GM12801 (cell line): ENCODE results near the gene CARS1.

ENCODE experiments used
- TF ChIP-seq, protein P1 (sequence below): IDR thresholded peaks from one replicate; pipeline ENCODE4 v1.5.1; 2011; ENCODE audit warnings: control low read depth; ENCODE audit not compliant: insufficient read length; ENCODE audit errors: extremely low read depth

Gene CARS1

DNA sequence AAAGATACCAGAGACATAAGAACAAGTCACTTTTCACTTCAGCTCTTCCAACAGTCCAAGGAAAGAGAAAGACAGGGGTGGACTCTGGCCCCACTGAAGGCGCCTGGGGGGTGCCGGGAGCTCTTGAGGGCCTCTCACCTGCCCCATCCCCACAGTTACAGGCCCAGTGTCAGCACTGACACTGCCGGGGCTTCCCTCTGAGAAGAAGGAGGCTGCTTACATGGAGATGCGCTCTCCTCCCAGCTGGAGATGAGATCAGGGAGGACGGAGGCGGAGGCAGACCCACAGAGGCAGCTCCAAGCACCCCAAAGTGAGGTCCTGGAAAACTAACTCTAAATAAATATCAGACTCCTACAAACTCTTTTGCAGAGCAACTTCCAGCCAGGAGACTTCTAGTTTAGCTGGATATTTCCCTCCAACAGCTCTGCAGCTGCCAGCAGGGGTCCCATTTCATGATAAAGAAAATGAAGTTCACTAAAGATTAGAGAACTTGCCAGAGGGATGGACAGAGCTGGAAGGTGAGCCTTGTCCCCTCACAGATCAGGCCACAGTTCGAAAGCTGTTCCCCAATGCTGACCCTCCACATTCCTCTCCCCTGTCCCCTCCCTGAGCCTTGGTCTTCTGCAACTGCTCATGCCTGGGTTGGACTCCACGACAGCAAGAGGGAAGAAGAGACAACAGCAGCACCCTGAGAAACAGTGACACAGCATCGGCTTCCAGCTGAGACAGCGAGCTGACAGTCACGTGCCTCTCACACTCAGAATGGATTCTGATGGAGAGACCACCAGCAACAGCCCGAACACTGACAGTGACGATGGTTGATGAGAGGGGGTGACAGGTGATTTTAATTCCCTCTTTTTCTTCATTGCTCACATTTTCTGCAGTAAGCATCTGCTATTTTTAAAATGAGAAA is 5.8 kb downstream of the CARS1 start:
- TF ChIP-seq, protein P1, sequence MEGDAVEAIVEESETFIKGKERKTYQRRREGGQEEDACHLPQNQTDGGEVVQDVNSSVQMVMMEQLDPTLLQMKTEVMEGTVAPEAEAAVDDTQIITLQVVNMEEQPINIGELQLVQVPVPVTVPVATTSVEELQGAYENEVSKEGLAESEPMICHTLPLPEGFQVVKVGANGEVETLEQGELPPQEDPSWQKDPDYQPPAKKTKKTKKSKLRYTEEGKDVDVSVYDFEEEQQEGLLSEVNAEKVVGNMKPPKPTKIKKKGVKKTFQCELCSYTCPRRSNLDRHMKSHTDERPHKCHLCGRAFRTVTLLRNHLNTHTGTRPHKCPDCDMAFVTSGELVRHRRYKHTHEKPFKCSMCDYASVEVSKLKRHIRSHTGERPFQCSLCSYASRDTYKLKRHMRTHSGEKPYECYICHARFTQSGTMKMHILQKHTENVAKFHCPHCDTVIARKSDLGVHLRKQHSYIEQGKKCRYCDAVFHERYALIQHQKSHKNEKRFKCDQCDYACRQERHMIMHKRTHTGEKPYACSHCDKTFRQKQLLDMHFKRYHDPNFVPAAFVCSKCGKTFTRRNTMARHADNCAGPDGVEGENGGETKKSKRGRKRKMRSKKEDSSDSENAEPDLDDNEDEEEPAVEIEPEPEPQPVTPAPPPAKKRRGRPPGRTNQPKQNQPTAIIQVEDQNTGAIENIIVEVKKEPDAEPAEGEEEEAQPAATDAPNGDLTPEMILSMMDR: no peak

DNA sequence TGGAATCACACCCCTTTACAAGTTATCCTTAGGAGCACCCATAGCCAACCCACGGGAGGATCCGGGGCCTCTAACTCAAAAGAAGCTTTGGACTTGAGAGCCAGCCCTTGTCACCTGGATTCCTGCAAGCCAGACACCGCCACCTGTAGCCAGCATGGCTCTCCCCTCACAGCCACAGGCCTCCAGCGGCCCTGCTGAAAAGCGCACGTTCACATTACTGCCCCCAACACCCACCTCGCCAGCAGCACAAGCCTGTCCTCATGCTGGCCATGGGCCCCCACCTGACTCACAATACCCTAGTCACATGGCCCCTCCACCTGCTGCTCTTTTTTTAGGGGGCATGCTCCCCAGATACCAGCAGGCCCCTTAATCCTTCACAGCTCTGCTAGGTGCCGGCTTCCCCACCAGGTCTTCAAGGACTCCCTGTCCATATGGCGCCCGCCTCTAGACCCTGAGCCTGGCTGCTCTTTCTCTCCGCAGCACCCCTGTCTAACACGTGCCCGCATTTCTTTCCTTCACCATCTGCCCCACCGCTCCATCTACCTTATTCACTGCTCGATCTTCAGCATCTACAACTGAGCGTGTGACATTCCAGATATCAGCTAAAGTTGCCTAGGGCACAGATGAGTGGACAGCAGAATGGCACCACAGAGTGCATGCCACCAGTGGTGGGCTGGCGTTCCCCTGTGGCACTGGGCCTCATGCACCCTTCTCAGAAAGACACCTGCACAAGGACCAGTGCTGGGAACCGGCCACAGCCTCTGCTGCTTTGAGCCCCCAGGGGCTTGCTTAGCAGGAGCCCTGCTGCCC is 6.6 kb downstream of the CARS1 start:
- TF ChIP-seq, protein P1: no peak

DNA sequence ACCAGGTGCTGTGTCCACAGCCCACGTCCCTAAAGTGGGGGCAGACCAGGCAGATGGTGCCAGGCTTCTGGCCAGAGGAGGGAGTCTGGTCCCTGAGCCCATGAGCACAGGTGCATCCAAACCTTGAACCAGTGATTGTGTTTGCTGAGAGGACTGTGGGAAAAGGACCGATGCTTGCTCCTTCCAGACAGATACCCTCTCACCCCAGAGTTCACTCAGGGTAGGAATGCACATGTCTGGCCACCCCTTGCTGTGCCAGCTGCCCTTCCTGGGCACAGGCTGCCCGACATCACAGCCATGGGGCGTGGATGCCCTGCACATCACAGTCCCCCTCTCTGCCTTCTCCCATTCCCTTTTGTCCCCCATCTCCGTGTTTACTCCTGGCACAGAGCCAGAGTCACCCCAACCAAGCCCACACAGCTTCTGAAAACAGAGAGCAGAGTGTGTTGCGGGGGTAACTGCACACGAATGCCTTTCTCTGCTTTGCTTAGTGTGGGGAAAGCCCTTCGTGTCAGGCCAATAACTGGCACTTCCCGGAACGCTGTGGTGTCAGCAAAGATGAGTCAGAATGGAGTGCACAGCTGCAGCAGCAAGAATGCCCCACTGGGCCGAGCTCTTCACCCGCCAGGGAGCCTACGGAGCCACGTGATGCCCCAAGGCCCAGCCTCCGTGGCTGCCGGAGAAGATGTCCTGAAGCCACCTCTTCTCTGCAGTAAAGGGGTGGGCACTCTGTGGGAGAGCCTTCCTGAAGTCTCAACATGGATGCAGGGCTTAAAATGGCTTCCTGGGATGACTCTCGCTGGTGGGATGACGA is 7.6 kb downstream of the CARS1 start:
- TF ChIP-seq, protein P1: no peak

DNA sequence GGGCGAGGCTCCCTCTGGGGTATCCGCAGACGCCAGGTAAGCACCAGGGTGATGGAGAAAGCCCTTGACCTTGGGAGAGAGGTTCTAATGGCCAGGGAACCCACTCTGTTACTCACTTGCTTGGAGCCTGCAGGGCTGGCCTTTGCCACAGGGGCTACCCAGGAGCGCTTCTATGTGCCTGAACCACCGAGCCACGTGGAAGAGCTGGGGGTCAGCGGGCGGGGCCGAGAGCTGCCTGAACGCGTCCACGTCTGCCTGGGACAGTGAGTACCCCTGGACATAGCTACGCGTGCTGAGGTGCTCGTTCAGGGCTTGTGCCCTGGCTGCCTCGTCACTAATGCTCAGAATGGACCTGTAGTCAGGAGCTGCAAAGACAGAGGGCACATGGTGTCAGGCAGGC is 9.6 kb downstream of the CARS1 start:
- TF ChIP-seq, protein P1: no peak

- TF ChIP-seq, protein P1: no peak
Measured at GRCh38 chr11:3046641-3047040, 10.6 kb downstream of the CARS1 start.

DNA sequence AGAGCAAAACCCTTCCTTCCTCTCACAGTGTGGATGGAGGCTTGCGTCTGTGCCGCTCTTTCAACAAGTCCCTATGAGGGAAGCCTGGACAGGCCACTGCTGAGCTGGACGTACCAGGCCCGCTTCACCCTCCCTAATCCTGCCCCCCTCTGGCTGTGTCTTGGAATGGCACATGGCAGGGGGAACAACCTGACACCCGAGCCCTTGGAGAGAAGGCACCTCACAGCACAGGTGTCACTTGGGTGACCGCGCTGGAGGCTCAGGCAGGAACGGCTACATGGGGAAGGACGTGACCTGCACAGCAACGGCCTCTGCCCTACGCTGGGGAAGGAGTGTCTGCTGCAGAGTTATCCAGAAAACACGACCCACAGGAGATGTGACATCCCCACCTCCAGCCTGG is 11.0 kb downstream of the CARS1 start:
- TF ChIP-seq, protein P1: no peak

GRCh38 chr11:3044915-3045314 is 12.3 kb downstream of the CARS1 start:
- TF ChIP-seq, protein P1: no peak
